Pancreas (tissue), 10 donors: ENCODE results near the gene OR6Q1. TPM values are rescaled to one million over a fixed set of nuclear protein-coding genes. Genes with fewer than 3 reads are reported as not detected.
A peak's percentile ranks its signal among the peaks of the same experiment; 100 is the strongest.

ENCODE experiments used
- ATAC-seq, 4 donors: fragments of 200-7000 bp; cut with Tn5 transposase; one replicate each; pipeline versions ENCODE4 v1.8.0 to v1.9.1; 2020; ENCODE audit warnings: mild to moderate bottlenecking in 4 of 4, moderate library complexity in 4 of 4
- DNase-seq, 6 donors: peaks; one replicate each; pipeline ENCODE4 v3.0.0-alpha.2; 2020
- FAIRE-seq: peaks from 2 replicates; lab custom pipeline; 2012; peaks lifted over from hg19 to GRCh38; lab: Jason Lieb, UNC
- H3K27ac ChIP-seq, 4 donors: fragments of 200-600 bp; sonication (generic); 1 replicate in 3 of 4; 2 replicates in 1 of 4; pipeline versions ENCODE4 v1.5.0 to v1.8.0; 2020
- H3K27me3 ChIP-seq, 4 donors: fragments of 200-600 bp; one replicate each; pipeline ENCODE4 v1.8.0; 2021
- H3K36me3 ChIP-seq, 3 donors: fragments of 200-600 bp; sonication (generic) in 1 of 3; one replicate each; pipeline versions ENCODE4 v1.5.0 to v1.8.0; 2020 to 2021
- H3K4me1 ChIP-seq, 3 donors: fragments of 200-600 bp; one replicate each; pipeline ENCODE4 v1.8.0; 2021
- H3K4me3 ChIP-seq, 4 donors: fragments of 200-600 bp; sonication (generic) in 2 of 4; one replicate each; pipeline versions ENCODE4 v1.5.0 to v1.8.0; 2020 to 2021
- H3K9me3 ChIP-seq, 4 donors: fragments of 200-600 bp; one replicate each; pipeline ENCODE4 v1.8.0; 2021
- CTCF ChIP-seq, 4 donors: fragments of 200-600 bp; sonication (generic) in 3 of 4; IDR thresholded peaks; one replicate each; pipeline versions ENCODE4 v1.5.0 to v1.8.0; 2021; ENCODE audit warnings: antibody characterized with exemption in 4 of 4
- WGBS, 2 donors: extraction: QIAGEN DNeasy Blood & Tissue Kit; methylation state at CpG; one replicate each; pipeline ENCODE4 v1.1.7; 2013; 5-methylcytosine and 5-hydroxymethylcytosine counted together
- intact Hi-C, 3 donors: fragments of 100-400 bp; cut with DNase I; formaldehyde crosslinking; loops; one replicate each; pipeline versions ENCODE4 v1.11.1 to v1.14.2; 2022
- polyA plus RNA-seq, 2 donors: library from polyadenylated mRNA; stranded (reverse); fragments of 200-250 nt; gene quantifications; one replicate each; pipeline ENCODE4 v1.2.3, GENCODE V29; 2013
- total RNA-seq, 6 donors: library from RNA; stranded (reverse); fragmentation: NEBNext Ultra II Directional in 4 of 6; extraction: Animal tissue kit (Norgen Biotek cat#: 25700) in 4 of 6; gene quantifications; one replicate each; pipeline versions ENCODE4 v1.2.1 to v1.2.4, GENCODE V29; 2021 to 2023
- donor health status: healthy with polysubstance abuse.
- donor health status: DM: no; HTN: no; CAD: no; lungs with moderate emphysema.
- donor health status: DM: no; HTN: no; CAD: no.
- donor health status: control.
- donor health status: control.
- donor health status: Bipolar disorder and iron deficiency.
- donor health status: DM: yes; HTN: yes; CAD: no.
- donor health status: DM: no; HTN: no; CAD: no.
- donor health status: DM: no; HTN: no; CAD: no.
- donor health status: DM: yes; HTN: yes; CAD: no.

The OR6Q1 gene
- total and polyA plus RNA-seq, 8 donors = not detected

DNA sequence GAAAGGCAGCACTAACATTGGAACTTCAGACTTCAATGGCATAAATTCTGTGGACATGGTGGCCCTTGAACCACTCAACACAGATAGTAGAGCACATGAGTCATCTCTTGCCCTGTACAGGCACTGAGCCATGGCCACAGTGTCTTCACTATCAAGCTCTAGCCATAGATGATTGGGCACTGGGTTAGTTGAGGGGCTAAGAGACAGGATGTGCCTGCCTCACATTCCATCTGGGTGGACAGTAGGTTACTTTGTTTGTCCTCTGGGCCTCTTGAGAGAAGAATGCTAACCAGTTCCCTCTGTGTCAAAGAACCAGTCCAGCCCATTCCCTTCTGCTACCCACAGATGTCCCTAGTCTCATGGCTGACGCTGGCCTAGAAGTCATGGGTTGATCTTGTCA lies 39.8 kb downstream of the OR6Q1 start:
- no peak for TF ChIP-seq CTCF (IDR thresholded peaks at IDR 0.05)
- no peak overlapping the region for H3K27ac ChIP-seq
- FAIRE-seq = no peak
- H3K36me3 ChIP-seq = no peaks in the 10 kb centered on the region
- DNase-seq = no peak
- H3K4me1 ChIP-seq = no peaks in the 10 kb centered on the region
- intact Hi-C loops = no loop called here
- ATAC-seq = no peak
- WGBS, 2 donors = 78 to 86% methylated on average over 1 of the region's 1 CpG
- H3K27me3 ChIP-seq = no peaks in the 10 kb centered on the region
- no peak overlapping the region for H3K4me3 ChIP-seq
- no peaks in the 10 kb centered on the region for H3K9me3 ChIP-seq

DNA sequence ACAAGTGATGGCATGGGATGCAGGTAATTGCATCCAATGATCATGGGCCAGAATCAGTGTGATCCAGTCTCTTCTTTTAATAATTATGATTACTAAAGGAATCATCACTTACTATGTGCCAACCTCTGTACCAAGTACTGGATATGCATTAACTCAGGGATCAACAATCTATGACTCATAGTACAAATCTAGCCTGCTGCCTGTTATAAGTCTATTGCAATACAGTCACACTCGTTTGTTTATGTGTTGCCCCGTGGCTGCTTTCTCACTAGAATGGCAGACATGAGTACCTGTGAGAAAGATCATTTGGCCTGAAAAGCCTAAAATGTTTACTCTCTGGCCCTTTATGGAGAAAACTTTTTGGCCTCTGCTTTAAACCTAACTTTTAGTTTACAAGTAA lies 45.0 kb downstream of the OR6Q1 start:
- DNase-seq (no peak), ATAC-seq (peak in 1 of 4 donors; percentile 62), FAIRE-seq (no peak)
- no peak for TF ChIP-seq CTCF (IDR thresholded peaks at IDR 0.05)
- Histone ChIP-seq H3K4me3 (no peak overlapping the region), H3K27me3 (no peaks in the 10 kb centered on the region), H3K9me3 (no peaks in the 10 kb centered on the region), H3K36me3 (no peaks in the 10 kb centered on the region), H3K27ac (no peak overlapping the region), H3K4me1 (no peaks in the 10 kb centered on the region)
- intact Hi-C loops = no loop called here
- 15 to 26% methylated on average over 2 of the region's 2 CpGs for WGBS, 2 donors

Other genes starting within 250 kb of the OR6Q1 start
- gene OR9Q1, start 7.1 kb upstream of the OR6Q1 start, total RNA-seq = not detected
- gene OR9Q1, start 7.1 kb upstream of the OR6Q1 start, polyA plus RNA-seq = not detected
- not detected for gene OR9I1, start 94.6 kb downstream of the OR6Q1 start, total RNA-seq
- gene OR9I1, start 94.6 kb downstream of the OR6Q1 start, polyA plus RNA-seq = not detected
- not detected for gene OR9Q2, start 158.1 kb downstream of the OR6Q1 start, total RNA-seq
- gene OR9Q2, start 158.1 kb downstream of the OR6Q1 start, polyA plus RNA-seq = not detected
- gene OR1S2, start 173.2 kb downstream of the OR6Q1 start, total RNA-seq = not detected
- gene OR1S2, start 173.2 kb downstream of the OR6Q1 start, polyA plus RNA-seq = not detected
- gene OR1S1, start 181.8 kb downstream of the OR6Q1 start, total RNA-seq = not detected
- gene OR1S1, start 181.8 kb downstream of the OR6Q1 start, polyA plus RNA-seq = not detected
- gene OR10Q1, start 198.0 kb downstream of the OR6Q1 start, total RNA-seq = under 1 TPM in 1 of 6 donors, not detected in 5; 0.19 TPM
- gene OR10Q1, start 198.0 kb downstream of the OR6Q1 start, polyA plus RNA-seq = under 1 TPM in 1 of 2 donors, not detected in 1; 0.72 TPM
- gene OR10W1, start 237.3 kb downstream of the OR6Q1 start, total RNA-seq = not detected
- gene OR10W1, start 237.3 kb downstream of the OR6Q1 start, polyA plus RNA-seq = not detected